Upper lobe of right lung (tissue), 1 donor: ENCODE data around the gene CTSL. TPM values are rescaled to one million over a fixed set of nuclear protein-coding genes. Genes with fewer than 3 reads are reported as not detected.
"Not testable (repeated sequence)": the region's sequence is repeated elsewhere in the genome, so short reads cannot be mapped to it uniquely, and the experiment has no call there.

ENCODE experiments used
- ATAC-seq: fragments of 200-7000 bp; cut with Tn5 transposase; one replicate; pipeline ENCODE4 v1.9.1; 2020; ENCODE audit warnings: mild to moderate bottlenecking, moderate library complexity
- DNase-seq: peaks from one replicate; pipeline ENCODE4 v3.0.0-alpha.2; 2020
- H3K27ac ChIP-seq: fragments of 200-600 bp; one replicate; pipeline ENCODE4 v1.8.0; 2022
- H3K27me3 ChIP-seq: fragments of 200-600 bp; one replicate; pipeline ENCODE4 v1.8.0; 2022; ENCODE audit warnings: mild to moderate bottlenecking
- H3K36me3 ChIP-seq: fragments of 200-600 bp; one replicate; pipeline ENCODE4 v1.8.0; 2022
- H3K4me1 ChIP-seq: fragments of 200-600 bp; one replicate; pipeline ENCODE4 v1.8.0; 2022
- H3K4me3 ChIP-seq: fragments of 200-600 bp; one replicate; pipeline ENCODE4 v1.8.0; 2022; ENCODE audit warnings: mild to moderate bottlenecking
- H3K9me3 ChIP-seq: fragments of 200-600 bp; one replicate; pipeline ENCODE4 v1.8.0; 2022
- intact Hi-C: fragments of 100-400 bp; cut with DNase I; formaldehyde crosslinking; loops from one replicate; pipeline ENCODE4 v1.11.0; 2022
- total RNA-seq: library from RNA; stranded (reverse); fragmentation: NEBNext Ultra II Directional; extraction: Animal tissue kit (Norgen Biotek cat#: 25700); gene quantifications from one replicate; pipeline ENCODE4 v1.2.1, GENCODE V29; 2021
- TF ChIP-seq, protein P1 (sequence below): fragments of 200-600 bp; IDR thresholded peaks from one replicate; pipeline ENCODE4 v1.8.0; 2022; ENCODE audit warnings: antibody characterized with exemption
- donor health status: DM: no; HTN: yes; CAD: no; lungs with severe emphysema.

The CTSL gene
- total RNA-seq, 1 donor from 2014 or later, result 146 TPM

GRCh38 chr9:87741891-87742290 lies 16.0 kb downstream of the CTSL start:
- Histone ChIP-seq H3K4me3 (no peak overlapping the region), H3K27ac (no peak overlapping the region), H3K27me3 (no peaks in the 10 kb centered on the region), H3K36me3 (no peaks in the 10 kb centered on the region), H3K9me3 (no peaks in the 10 kb centered on the region), H3K4me1 (no peaks in the 10 kb centered on the region)
- DNase-seq, result no peak
- no peak for ATAC-seq
- TF ChIP-seq, protein P1, sequence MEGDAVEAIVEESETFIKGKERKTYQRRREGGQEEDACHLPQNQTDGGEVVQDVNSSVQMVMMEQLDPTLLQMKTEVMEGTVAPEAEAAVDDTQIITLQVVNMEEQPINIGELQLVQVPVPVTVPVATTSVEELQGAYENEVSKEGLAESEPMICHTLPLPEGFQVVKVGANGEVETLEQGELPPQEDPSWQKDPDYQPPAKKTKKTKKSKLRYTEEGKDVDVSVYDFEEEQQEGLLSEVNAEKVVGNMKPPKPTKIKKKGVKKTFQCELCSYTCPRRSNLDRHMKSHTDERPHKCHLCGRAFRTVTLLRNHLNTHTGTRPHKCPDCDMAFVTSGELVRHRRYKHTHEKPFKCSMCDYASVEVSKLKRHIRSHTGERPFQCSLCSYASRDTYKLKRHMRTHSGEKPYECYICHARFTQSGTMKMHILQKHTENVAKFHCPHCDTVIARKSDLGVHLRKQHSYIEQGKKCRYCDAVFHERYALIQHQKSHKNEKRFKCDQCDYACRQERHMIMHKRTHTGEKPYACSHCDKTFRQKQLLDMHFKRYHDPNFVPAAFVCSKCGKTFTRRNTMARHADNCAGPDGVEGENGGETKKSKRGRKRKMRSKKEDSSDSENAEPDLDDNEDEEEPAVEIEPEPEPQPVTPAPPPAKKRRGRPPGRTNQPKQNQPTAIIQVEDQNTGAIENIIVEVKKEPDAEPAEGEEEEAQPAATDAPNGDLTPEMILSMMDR, result no peak
- intact Hi-C loops, result no loop called here

- intact Hi-C loops, result no loop called here
- TF ChIP-seq, protein P1, result no peak
- H3K36me3 ChIP-seq, result no peaks in the 10 kb centered on the region
- no peaks in the 10 kb centered on the region for H3K9me3 ChIP-seq
- H3K4me1 ChIP-seq, result no peaks in the 10 kb centered on the region
- ATAC-seq (no peak), DNase-seq (no peak)
- no peak overlapping the region for H3K27ac ChIP-seq
- H3K27me3 ChIP-seq, result no peaks in the 10 kb centered on the region
- no peak overlapping the region for H3K4me3 ChIP-seq
These were observed 17.0 kb downstream of the CTSL start for GRCh38 chr9:87742813-87743428.

- H3K36me3 ChIP-seq, H3K27ac ChIP-seq, H3K9me3 ChIP-seq, intact Hi-C loops, H3K4me1 ChIP-seq, ATAC-seq, H3K27me3 ChIP-seq, DNase-seq, H3K4me3 ChIP-seq: not testable (repeated sequence)
These were observed 18.3 kb downstream of the CTSL start for GRCh38 chr9:87744247-87744646.

DNA sequence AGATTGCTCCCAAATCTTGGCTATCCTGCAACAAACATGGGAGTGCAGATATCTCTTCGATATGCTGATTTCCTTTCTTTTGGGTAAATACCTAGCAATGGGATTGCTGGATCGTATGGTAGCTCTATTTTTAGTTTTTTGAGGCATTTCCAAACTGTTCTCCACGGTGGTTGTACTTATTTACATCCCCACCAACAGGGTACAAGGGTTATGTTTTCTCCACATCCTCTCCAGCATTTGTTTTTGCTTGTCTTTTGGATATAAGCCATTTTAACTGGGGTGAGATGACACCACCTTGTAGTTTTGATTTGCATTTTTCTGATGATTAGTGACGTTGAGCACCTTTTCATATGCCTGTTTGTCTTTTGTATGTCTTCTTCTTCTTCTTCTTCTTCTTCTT lies 20.3 kb downstream of the CTSL start:
- TF ChIP-seq, protein P1, result no peak
- Histone ChIP-seq H3K4me3 (no peak overlapping the region), H3K9me3 (no peaks in the 10 kb centered on the region), H3K27me3 (no peaks in the 10 kb centered on the region), H3K36me3 (no peaks in the 10 kb centered on the region), H3K27ac (no peak overlapping the region), H3K4me1 (no peaks in the 10 kb centered on the region)
- ATAC-seq (no peak), DNase-seq (no peak)
- intact Hi-C loops, result no loop called here

DNA sequence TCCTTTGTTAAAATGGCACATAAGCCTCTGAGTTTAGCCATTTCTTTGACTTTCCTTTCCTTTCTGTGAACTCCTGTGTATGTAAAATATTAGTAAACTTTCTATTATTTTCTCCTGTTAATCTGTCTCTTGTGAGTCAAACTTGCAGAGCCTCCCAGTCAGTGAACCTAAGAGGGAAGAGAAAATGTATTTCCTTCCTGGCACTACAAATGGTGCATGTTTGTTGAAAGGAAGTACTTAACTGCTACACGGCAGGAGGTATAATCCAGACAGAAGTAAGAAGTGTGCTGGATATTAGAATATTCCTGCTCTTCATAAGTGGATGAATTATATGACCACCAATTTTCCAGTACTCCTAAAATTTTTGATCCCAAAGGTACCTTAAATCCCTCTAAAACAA lies 23.0 kb downstream of the CTSL start:
- Histone ChIP-seq H3K4me1 (no peaks in the 10 kb centered on the region), H3K9me3 (no peaks in the 10 kb centered on the region), H3K27ac (no peak overlapping the region), H3K4me3 (no peak overlapping the region), H3K27me3 (no peaks in the 10 kb centered on the region), H3K36me3 (no peaks in the 10 kb centered on the region)
- no peak for DNase-seq
- ATAC-seq, result no peak
- TF ChIP-seq, protein P1, result no peak
- intact Hi-C loops, result no loop called here

DNA sequence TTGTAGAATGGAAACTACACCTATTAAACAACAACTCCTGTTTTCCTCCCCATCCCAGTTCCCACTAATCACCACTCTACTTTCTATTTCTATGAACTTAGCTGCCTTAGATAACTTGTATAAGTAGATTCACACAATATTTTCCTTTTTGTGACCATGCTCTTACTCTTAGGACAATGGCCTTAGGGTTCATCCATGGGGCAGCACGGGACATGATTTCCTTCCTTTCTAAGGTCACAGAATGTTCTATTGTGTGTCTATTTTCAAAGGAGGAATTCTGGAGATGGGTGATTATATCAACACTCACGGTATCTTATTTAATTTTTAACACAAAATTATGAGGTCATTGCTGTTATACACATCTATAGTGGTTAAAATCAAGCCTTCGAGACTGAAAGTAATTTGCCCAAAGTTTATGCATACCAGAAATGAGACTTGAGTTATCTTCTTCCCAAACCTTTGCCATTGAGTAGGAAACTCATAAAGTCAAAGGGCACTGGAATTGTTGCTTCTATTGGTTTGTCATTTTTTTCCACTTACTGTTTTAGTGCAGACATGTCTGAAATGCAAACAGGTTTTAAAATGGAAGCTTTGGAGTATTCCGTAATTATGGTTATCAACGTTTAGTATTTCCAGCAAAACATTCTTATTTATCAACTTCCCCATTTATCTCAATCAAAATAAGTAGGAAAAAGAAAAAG lies 23.6 kb downstream of the CTSL start:
- TF ChIP-seq, protein P1, result no peak
- no peaks in the 10 kb centered on the region for H3K9me3 ChIP-seq
- no peaks in the 10 kb centered on the region for H3K36me3 ChIP-seq
- no peaks in the 10 kb centered on the region for H3K4me1 ChIP-seq
- no peak overlapping the region for H3K4me3 ChIP-seq
- no peak for ATAC-seq
- H3K27me3 ChIP-seq, result no peaks in the 10 kb centered on the region
- DNase-seq, result no peak
- intact Hi-C loops, result no loop called here
- no peak overlapping the region for H3K27ac ChIP-seq
